HEK293T (cell line): Measurements from ENCODE around the gene ADCY2.

ENCODE experiments used
- BHLHE40 ChIP-seq: fragments of 450-650 bp; IDR thresholded peaks from 2 replicates; pipeline ENCODE4 v1.6.1; 2016; ENCODE audit warnings: mild to moderate bottlenecking, moderate library complexity, borderline replicate concordance
- ELF4 ChIP-seq: fragments of 450-650 bp; IDR thresholded peaks from 2 replicates; pipeline ENCODE4 v1.6.1; 2017; ENCODE audit warnings: antibody characterized with exemption
- FOXK2 ChIP-seq: fragments of 450-650 bp; IDR thresholded peaks from 2 replicates; pipeline ENCODE4 v1.6.1; 2016; ENCODE audit warnings: mild to moderate bottlenecking
- FOXM1 ChIP-seq: fragments of 450-650 bp; IDR thresholded peaks from 2 replicates; pipeline ENCODE4 v1.6.1; 2017; ENCODE audit warnings: mild to moderate bottlenecking, borderline replicate concordance
- HDGF ChIP-seq: fragments of 450-650 bp; IDR thresholded peaks from 2 replicates; pipeline ENCODE4 v1.6.1; 2017; ENCODE audit warnings: antibody characterized with exemption, borderline replicate concordance
- LEF1 ChIP-seq: fragments of 450-650 bp; IDR thresholded peaks from 2 replicates; pipeline ENCODE4 v1.6.1; 2017; ENCODE audit warnings: mild to moderate bottlenecking, borderline replicate concordance
- SP1 ChIP-seq: fragments of 450-650 bp; IDR thresholded peaks from 2 replicates; pipeline ENCODE4 v1.6.1; 2017
- SUZ12 ChIP-seq: fragments of 450-650 bp; IDR thresholded peaks from 2 replicates; pipeline ENCODE4 v1.6.1; 2016; ENCODE audit warnings: mild to moderate bottlenecking
- TARDBP ChIP-seq: fragments of 450-650 bp; IDR thresholded peaks from 2 replicates; pipeline ENCODE4 v1.6.1; 2016
- TF ChIP-seq, protein P1 (sequence below): fragments of 450-650 bp; IDR thresholded peaks from 2 replicates; pipeline ENCODE4 v1.6.1; 2016

DNA sequence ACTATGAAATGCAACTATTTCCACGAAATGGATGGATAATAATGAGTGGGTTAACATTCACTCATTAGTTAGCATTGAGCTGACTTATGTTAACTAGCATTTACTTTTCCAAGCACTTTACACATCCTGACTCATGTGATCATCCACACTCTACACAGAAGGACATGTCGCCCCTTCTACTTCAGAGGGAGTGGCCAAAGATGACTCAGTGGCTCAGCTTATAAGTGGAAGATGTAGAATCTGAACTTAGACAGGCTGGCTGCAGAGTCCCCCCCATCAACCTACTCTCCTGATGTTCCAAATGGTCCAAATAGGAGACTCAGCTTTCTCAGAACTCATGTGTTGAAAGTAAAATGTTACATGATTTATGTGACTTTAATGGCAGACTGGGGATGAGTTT lies 146.0 kb downstream of the ADCY2 start:
- TF ChIP-seq FOXM1 (no peak), SUZ12 (no peak), HDGF (no peak), BHLHE40 (no peak), SP1 (no peak), FOXK2 (no peak), LEF1 (no peak), TARDBP (no peak), ELF4 (no peak)
- TF ChIP-seq, protein P1, sequence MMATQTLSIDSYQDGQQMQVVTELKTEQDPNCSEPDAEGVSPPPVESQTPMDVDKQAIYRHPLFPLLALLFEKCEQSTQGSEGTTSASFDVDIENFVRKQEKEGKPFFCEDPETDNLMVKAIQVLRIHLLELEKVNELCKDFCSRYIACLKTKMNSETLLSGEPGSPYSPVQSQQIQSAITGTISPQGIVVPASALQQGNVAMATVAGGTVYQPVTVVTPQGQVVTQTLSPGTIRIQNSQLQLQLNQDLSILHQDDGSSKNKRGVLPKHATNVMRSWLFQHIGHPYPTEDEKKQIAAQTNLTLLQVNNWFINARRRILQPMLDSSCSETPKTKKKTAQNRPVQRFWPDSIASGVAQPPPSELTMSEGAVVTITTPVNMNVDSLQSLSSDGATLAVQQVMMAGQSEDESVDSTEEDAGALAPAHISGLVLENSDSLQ = no peak
